ENCODE results near the gene FBRS.

FBRS gene

GRCh38 chr16:30619202-30619601, 39.0 kb upstream of the FBRS start:
- in situ Hi-C loops (cut with HindIII; ENCODE audit: low pct_ligation_motif_present, low sequenced_read_pairs), result loop anchor here (25.0 kb wide), 1 partner anchor 182 kb away; the partner anchor contains the start of genes DCTPP1 and SEPHS2
- no peaks in the 10 kb centered on the region for H3K36me3 ChIP-seq (replicated peaks)
- H3K27me3 ChIP-seq (replicated peaks), result no peaks in the 10 kb centered on the region
- no peak for DNase-seq
- H3K4me3 ChIP-seq (ENCODE audit: low read depth, low read length), result no peak overlapping the region
- TF ChIP-seq CTCF (IDR thresholded peaks at IDR 0.05; ENCODE audit: low read depth, low read length, missing control alignments), result no peak
- H3K27ac ChIP-seq, result no peak overlapping the region

GRCh38 chr16:30619638-30620037, 38.6 kb upstream of the FBRS start:
- in situ Hi-C loops (cut with HindIII; ENCODE audit: low pct_ligation_motif_present, low sequenced_read_pairs), result loop anchor here (25.0 kb wide), 1 partner anchor 182 kb away; the partner anchor contains the start of genes DCTPP1 and SEPHS2
- H3K36me3 ChIP-seq (replicated peaks), result no peaks in the 10 kb centered on the region
- no peaks in the 10 kb centered on the region for H3K27me3 ChIP-seq (replicated peaks)
- H3K27ac ChIP-seq, result no peak overlapping the region
- H3K4me3 ChIP-seq (ENCODE audit: low read depth, low read length), result no peak overlapping the region
- DNase-seq, result no peak
- TF ChIP-seq CTCF (IDR thresholded peaks at IDR 0.05; ENCODE audit: low read depth, low read length, missing control alignments), result no peak

GRCh38 chr16:30620169-30620568, 38.1 kb upstream of the FBRS start:
- in situ Hi-C loops (cut with HindIII; ENCODE audit: low pct_ligation_motif_present, low sequenced_read_pairs), result loop anchor here (25.0 kb wide), 1 partner anchor 183 kb away; the partner anchor contains the start of genes DCTPP1 and SEPHS2
- DNase-seq, result no peak
- H3K27ac ChIP-seq, result no peak overlapping the region
- TF ChIP-seq CTCF (IDR thresholded peaks at IDR 0.05; ENCODE audit: low read depth, low read length, missing control alignments), result no peak
- H3K36me3 ChIP-seq (replicated peaks), result no peaks in the 10 kb centered on the region
- no peak overlapping the region for H3K4me3 ChIP-seq (ENCODE audit: low read depth, low read length)
- H3K27me3 ChIP-seq (replicated peaks), result no peaks in the 10 kb centered on the region

- no peak overlapping the region for H3K4me3 ChIP-seq (ENCODE audit: low read depth, low read length)
- TF ChIP-seq CTCF (IDR thresholded peaks at IDR 0.05; ENCODE audit: low read depth, low read length, missing control alignments), result no peak
- no peaks in the 10 kb centered on the region for H3K27me3 ChIP-seq (replicated peaks)
- H3K27ac ChIP-seq, result no peak overlapping the region
- in situ Hi-C loops (cut with HindIII; ENCODE audit: low pct_ligation_motif_present, low sequenced_read_pairs), result loop anchor here (25.0 kb wide), 1 partner anchor 184 kb away; the partner anchor contains the start of genes DCTPP1 and SEPHS2
- H3K36me3 ChIP-seq (replicated peaks), result no peaks in the 10 kb centered on the region
- no peak for DNase-seq
These were observed 36.5 kb upstream of the FBRS start for GRCh38 chr16:30621765-30622164.

- DNase-seq, result no peak
- no peaks in the 10 kb centered on the region for H3K36me3 ChIP-seq (replicated peaks)
- H3K4me3 ChIP-seq (ENCODE audit: low read depth, low read length), result no peak overlapping the region
- TF ChIP-seq CTCF (IDR thresholded peaks at IDR 0.05; ENCODE audit: low read depth, low read length, missing control alignments), result no peak
- H3K27me3 ChIP-seq (replicated peaks), result no peaks in the 10 kb centered on the region
- in situ Hi-C loops (cut with HindIII; ENCODE audit: low pct_ligation_motif_present, low sequenced_read_pairs), result loop anchor here (25.0 kb wide), 1 partner anchor 185 kb away; the partner anchor contains the start of genes DCTPP1 and SEPHS2
- no peak overlapping the region for H3K27ac ChIP-seq
These were observed 35.7 kb upstream of the FBRS start for GRCh38 chr16:30622455-30623032.

Data from brain microvascular endothelial cell (primary cell).